Measurements from ENCODE around the gene IGF2R. TPM values are rescaled to one million over a fixed set of nuclear protein-coding genes. Genes with fewer than 3 reads are reported as not detected.

IGF2R gene
- polyA plus RNA-seq, 1 donor (not counting 4 experiments of a cell fraction or from before 2014, with no cell fraction given): 40.9 TPM

- H3K4me2 ChIP-seq (ENCODE audit: control insufficient read depth, extremely low read depth, insufficient read depth, low read depth, low read length): no peak overlapping the region
- H4K20me1 ChIP-seq (ENCODE audit: control insufficient read depth, extremely low read depth, insufficient read depth, low read length): no peaks in the 10 kb centered on the region
- H3K4me3 ChIP-seq (ENCODE audit: control insufficient read depth in 2 of 3, extremely low read depth in 1 of 3, insufficient read depth in 2 of 3, low read depth in 1 of 3, low read length in 3 of 3): no peak overlapping the region
- H2AFZ ChIP-seq (ENCODE audit: control insufficient read depth, low read length): no peak overlapping the region
- peaks cover 8% of the 10 kb centered on the region for H3K4me1 ChIP-seq (ENCODE audit: control insufficient read depth, extremely low read depth, insufficient read depth, low read length)
- DNase-seq (ENCODE audit: low read depth, low spot score): no peak
- dilution Hi-C loops (cut with MboI; ENCODE audit: extremely low pct_ligation_motif_present, low sequenced_read_pairs): no loop called here
- no peaks in the 10 kb centered on the region for H3K9me3 ChIP-seq (ENCODE audit: control insufficient read depth, low read depth, low read length)
- TF ChIP-seq EZH2 (IDR thresholded peaks at IDR 0.05; ENCODE audit: low read length) (no peak), CTCF (optimal IDR thresholded peaks at IDR 0.05 in 1 of 3, IDR thresholded peaks at IDR 0.05 in 1 of 3, conservative IDR thresholded peaks at IDR 0.05 in 1 of 3; ENCODE audit: extremely low read depth in 1 of 3, insufficient read depth in 2 of 3, low read length in 3 of 3) (no peak)
- H3K36me3 ChIP-seq (ENCODE audit: control insufficient read depth in 2 of 2, extremely low read depth in 1 of 2, insufficient read depth in 2 of 2, low read length in 2 of 2): peaks cover 32 to 62% of the 10 kb centered on the region in 2 experiments
- no peaks in the 10 kb centered on the region for H3K27me3 ChIP-seq (ENCODE audit: control insufficient read depth, extremely low read depth, insufficient read depth, low read length)
- FAIRE-seq: no peak
- H3K27ac ChIP-seq (ENCODE audit: control insufficient read depth, insufficient read depth, low read length): no peak overlapping the region
- H3K79me2 ChIP-seq (ENCODE audit: control insufficient read depth, insufficient read depth, low read length): no peaks in the 10 kb centered on the region
- H3K9ac ChIP-seq (ENCODE audit: control insufficient read depth, extremely low read depth, insufficient read depth, low read length): no peak overlapping the region
- H3K9me1 ChIP-seq (ENCODE audit: control insufficient read depth, extremely low read depth, insufficient read depth, low read length): no peaks in the 10 kb centered on the region
Measured at GRCh38 chr6:160048471-160048870, 79.6 kb downstream of the IGF2R start.

- Histone ChIP-seq H3K9ac (ENCODE audit: control insufficient read depth, extremely low read depth, insufficient read depth, low read length) (no peak overlapping the region), H3K79me2 (ENCODE audit: control insufficient read depth, insufficient read depth, low read length) (no peaks in the 10 kb centered on the region), H3K9me3 (ENCODE audit: control insufficient read depth, low read depth, low read length) (no peaks in the 10 kb centered on the region), H3K4me2 (ENCODE audit: control insufficient read depth, extremely low read depth, insufficient read depth, low read depth, low read length) (no peak overlapping the region), H3K4me3 (ENCODE audit: control insufficient read depth in 2 of 3, extremely low read depth in 1 of 3, insufficient read depth in 2 of 3, low read depth in 1 of 3, low read length in 3 of 3) (no peak overlapping the region), H2AFZ (ENCODE audit: control insufficient read depth, low read length) (no peak overlapping the region), H3K27me3 (ENCODE audit: control insufficient read depth, extremely low read depth, insufficient read depth, low read length) (no peaks in the 10 kb centered on the region), H4K20me1 (ENCODE audit: control insufficient read depth, extremely low read depth, insufficient read depth, low read length) (no peaks in the 10 kb centered on the region), H3K27ac (ENCODE audit: control insufficient read depth, insufficient read depth, low read length) (no peak overlapping the region), H3K36me3 (ENCODE audit: control insufficient read depth in 2 of 2, extremely low read depth in 1 of 2, insufficient read depth in 2 of 2, low read length in 2 of 2) (peaks cover 40 to 66% of the 10 kb centered on the region in 2 experiments), H3K4me1 (ENCODE audit: control insufficient read depth, extremely low read depth, insufficient read depth, low read length) (no peaks in the 10 kb centered on the region), H3K9me1 (ENCODE audit: control insufficient read depth, extremely low read depth, insufficient read depth, low read length) (no peaks in the 10 kb centered on the region)
- TF ChIP-seq EZH2 (IDR thresholded peaks at IDR 0.05; ENCODE audit: low read length) (no peak), CTCF (optimal IDR thresholded peaks at IDR 0.05 in 1 of 3, IDR thresholded peaks at IDR 0.05 in 1 of 3, conservative IDR thresholded peaks at IDR 0.05 in 1 of 3; ENCODE audit: extremely low read depth in 1 of 3, insufficient read depth in 2 of 3, low read length in 3 of 3) (no peak)
- dilution Hi-C loops (cut with MboI; ENCODE audit: extremely low pct_ligation_motif_present, low sequenced_read_pairs): no loop called here
- FAIRE-seq (no peak), DNase-seq (ENCODE audit: low read depth, low spot score) (no peak)
Measured at GRCh38 chr6:160049346-160049745, 80.5 kb downstream of the IGF2R start.

Measured in keratinocyte (primary cell).